ENCODE measurements around the gene GREM1.
A peak's percentile ranks its signal among the peaks of the same experiment; 100 is the strongest.

Gene GREM1

GRCh38 chr15:32729700-32730395 is 12.0 kb downstream of the GREM1 start:
- in situ Hi-C loops (cut with HindIII; ENCODE audit: low sequenced_read_pairs) = no loop called here
- DNase-seq (ENCODE audit: low read depth) = no peak
- no peak for TF ChIP-seq CTCF (IDR thresholded peaks at IDR 0.05; ENCODE audit: low read depth, low read length, missing control alignments)
- no peak overlapping the region for H3K4me3 ChIP-seq (ENCODE audit: low read depth, low read length)

- in situ Hi-C loops (cut with HindIII; ENCODE audit: low sequenced_read_pairs) = no loop called here
- no peak for TF ChIP-seq CTCF (IDR thresholded peaks at IDR 0.05; ENCODE audit: low read depth, low read length, missing control alignments)
Observed at GRCh38 chr15:32730677-32731654, 13.2 kb downstream of the GREM1 start.

GRCh38 chr15:32732574-32733157 is 14.9 kb downstream of the GREM1 start:
- no peak for TF ChIP-seq CTCF (IDR thresholded peaks at IDR 0.05; ENCODE audit: low read depth, low read length, missing control alignments)
- H3K4me3 ChIP-seq (ENCODE audit: low read depth, low read length) = no peak overlapping the region
- no peak for DNase-seq (ENCODE audit: low read depth)
- in situ Hi-C loops (cut with HindIII; ENCODE audit: low sequenced_read_pairs) = no loop called here

More at GRCh38 chr15:32730677-32731654, 13.2 kb downstream of the GREM1 start:
- no peak overlapping the region for H3K4me3 ChIP-seq (ENCODE audit: low read depth, low read length)
- no peak for DNase-seq (ENCODE audit: low read depth)

- in situ Hi-C loops (cut with HindIII; ENCODE audit: low sequenced_read_pairs) = no loop called here
- H3K4me3 ChIP-seq (ENCODE audit: low read depth, low read length) = no peak overlapping the region
- TF ChIP-seq CTCF (IDR thresholded peaks at IDR 0.05; ENCODE audit: low read depth, low read length, missing control alignments) = no peak
- DNase-seq (ENCODE audit: low read depth) = peak; percentile 55
Observed at GRCh38 chr15:32733281-32733680, 15.5 kb downstream of the GREM1 start.

GRCh38 chr15:32735989-32736700 is 18.3 kb downstream of the GREM1 start:
- DNase-seq (ENCODE audit: low read depth) = no peak
- TF ChIP-seq CTCF (IDR thresholded peaks at IDR 0.05; ENCODE audit: low read depth, low read length, missing control alignments) = no peak
- in situ Hi-C loops (cut with HindIII; ENCODE audit: low sequenced_read_pairs) = loop anchor here (5.0 kb wide), 1 partner anchor 71 kb away; no protein-coding TSS in a partner anchor
- no peak overlapping the region for H3K4me3 ChIP-seq (ENCODE audit: low read depth, low read length)

- H3K4me3 ChIP-seq (ENCODE audit: low read depth, low read length) = no peak overlapping the region
- no peak for TF ChIP-seq CTCF (IDR thresholded peaks at IDR 0.05; ENCODE audit: low read depth, low read length, missing control alignments)
- no peak for DNase-seq (ENCODE audit: low read depth)
- in situ Hi-C loops (cut with HindIII; ENCODE audit: low sequenced_read_pairs) = loop anchor here (5.0 kb wide), 1 partner anchor 71 kb away; no protein-coding TSS in a partner anchor
Observed at GRCh38 chr15:32736701-32737061, 18.9 kb downstream of the GREM1 start.

Measured in astrocyte of the cerebellum (primary cell).